Mammary epithelial cell (primary cell): ENCODE data around the gene CDH13.

ENCODE experiments used
- EZH2 ChIP-seq: IDR thresholded peaks from 2 replicates; pipeline ENCODE4 v1.6.1; 2012; ENCODE audit warnings: low read length, inconsistent platforms, borderline replicate concordance
- TF ChIP-seq, protein P1 (sequence below), 2 donors: IDR thresholded peaks in 1 of 2; conservative IDR thresholded peaks in 1 of 2; 2 replicates each; pipeline ENCODE4 v1.5.1; 2011 to 2012; ENCODE audit warnings: inconsistent platforms in 2 of 2, low read length in 2 of 2, mild to moderate bottlenecking in 2 of 2, control low read depth in 1 of 2, low read depth in 1 of 2; ENCODE audit not compliant: insufficient read depth in 1 of 2; ENCODE audit errors: extremely low read depth in 1 of 2

DNA sequence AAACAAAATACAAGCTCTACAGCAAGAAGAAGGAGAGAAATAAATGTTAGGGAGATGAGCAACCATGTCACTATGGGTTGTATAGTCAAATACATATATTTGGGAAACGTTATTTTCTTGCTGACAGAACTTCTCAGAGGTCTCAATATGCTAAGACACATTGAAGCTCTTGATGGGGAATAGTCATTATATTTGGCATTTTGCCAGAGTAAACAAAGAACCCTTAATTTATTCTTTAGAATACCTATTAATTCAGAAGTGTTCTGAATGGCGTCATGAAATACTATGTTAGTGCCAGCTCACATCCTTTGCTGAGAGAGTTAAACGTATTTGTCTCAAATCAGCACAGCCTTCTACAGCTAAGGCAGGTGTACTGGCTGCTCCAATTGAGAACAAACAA is 458.9 kb downstream of the CDH13 start:
- TF ChIP-seq, protein P1, sequence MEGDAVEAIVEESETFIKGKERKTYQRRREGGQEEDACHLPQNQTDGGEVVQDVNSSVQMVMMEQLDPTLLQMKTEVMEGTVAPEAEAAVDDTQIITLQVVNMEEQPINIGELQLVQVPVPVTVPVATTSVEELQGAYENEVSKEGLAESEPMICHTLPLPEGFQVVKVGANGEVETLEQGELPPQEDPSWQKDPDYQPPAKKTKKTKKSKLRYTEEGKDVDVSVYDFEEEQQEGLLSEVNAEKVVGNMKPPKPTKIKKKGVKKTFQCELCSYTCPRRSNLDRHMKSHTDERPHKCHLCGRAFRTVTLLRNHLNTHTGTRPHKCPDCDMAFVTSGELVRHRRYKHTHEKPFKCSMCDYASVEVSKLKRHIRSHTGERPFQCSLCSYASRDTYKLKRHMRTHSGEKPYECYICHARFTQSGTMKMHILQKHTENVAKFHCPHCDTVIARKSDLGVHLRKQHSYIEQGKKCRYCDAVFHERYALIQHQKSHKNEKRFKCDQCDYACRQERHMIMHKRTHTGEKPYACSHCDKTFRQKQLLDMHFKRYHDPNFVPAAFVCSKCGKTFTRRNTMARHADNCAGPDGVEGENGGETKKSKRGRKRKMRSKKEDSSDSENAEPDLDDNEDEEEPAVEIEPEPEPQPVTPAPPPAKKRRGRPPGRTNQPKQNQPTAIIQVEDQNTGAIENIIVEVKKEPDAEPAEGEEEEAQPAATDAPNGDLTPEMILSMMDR (conservative IDR thresholded peaks at IDR 0.05 in 1 of 2, IDR thresholded peaks at IDR 0.05 in 1 of 2; ENCODE audit: extremely low read depth in 1 of 2, insufficient read depth in 1 of 2, low read depth in 1 of 2, low read length in 2 of 2) = no peak
- no peak for TF ChIP-seq EZH2
